Activated CD8-positive, alpha-beta memory T cell treated with anti-CD3 and anti-CD28 coated beads, Interleukin-2, amount 10 ng/mL, durations not matched to agents 7 days and 5 days (primary cell): ENCODE data around the gene SCUBE1. TPM values are rescaled to one million over a fixed set of nuclear protein-coding genes. Genes with fewer than 3 reads are reported as not detected.

Source experiments
- ATAC-seq: fragments of 150-1000 bp; cut with Tn5 transposase; one replicate; pipeline ENCODE4 v1.10.0; 2021; ENCODE audit warnings: moderate library complexity
- CTCF ChIA-PET: fragments of 350-600 bp; sonication (Branson Sonifier 250); formaldehyde crosslinking; loops from one replicate; lab custom pipeline; 2021; ENCODE audit warnings: antibody characterized with exemption; lab: Charles Lee
- DNase-seq: peaks from one replicate; pipeline ENCODE4 v3.0.0-alpha.2; 2020
- H3K27ac Mint-ChIP-seq: one replicate; pipeline ENCODE4 v1.8.0; 2021; ENCODE audit warnings: mild to moderate bottlenecking, mixed read lengths
- H3K27me3 Mint-ChIP-seq: one replicate; pipeline ENCODE4 v1.8.0; 2021; ENCODE audit warnings: mixed read lengths
- H3K36me3 Mint-ChIP-seq: one replicate; pipeline ENCODE4 v1.8.0; 2021; ENCODE audit warnings: mild to moderate bottlenecking, mixed read lengths
- H3K4me1 Mint-ChIP-seq: one replicate; pipeline ENCODE4 v1.8.0; 2021; ENCODE audit warnings: mixed read lengths
- H3K4me3 Mint-ChIP-seq: one replicate; pipeline ENCODE4 v1.8.0; 2021; ENCODE audit warnings: mild to moderate bottlenecking, moderate library complexity, mixed read lengths
- H3K9me3 Mint-ChIP-seq: one replicate; pipeline ENCODE4 v1.8.0; 2022; ENCODE audit warnings: low read depth, mixed read lengths
- total RNA-seq, 2 experiments: library from RNA; stranded (reverse); gene quantifications; one replicate each; pipeline ENCODE4 v1.2.3, GENCODE V29; 2021

Gene SCUBE1
- total RNA-seq, 2 experiments from 2014 or later, result 0.40 to 3.0 TPM

DNA sequence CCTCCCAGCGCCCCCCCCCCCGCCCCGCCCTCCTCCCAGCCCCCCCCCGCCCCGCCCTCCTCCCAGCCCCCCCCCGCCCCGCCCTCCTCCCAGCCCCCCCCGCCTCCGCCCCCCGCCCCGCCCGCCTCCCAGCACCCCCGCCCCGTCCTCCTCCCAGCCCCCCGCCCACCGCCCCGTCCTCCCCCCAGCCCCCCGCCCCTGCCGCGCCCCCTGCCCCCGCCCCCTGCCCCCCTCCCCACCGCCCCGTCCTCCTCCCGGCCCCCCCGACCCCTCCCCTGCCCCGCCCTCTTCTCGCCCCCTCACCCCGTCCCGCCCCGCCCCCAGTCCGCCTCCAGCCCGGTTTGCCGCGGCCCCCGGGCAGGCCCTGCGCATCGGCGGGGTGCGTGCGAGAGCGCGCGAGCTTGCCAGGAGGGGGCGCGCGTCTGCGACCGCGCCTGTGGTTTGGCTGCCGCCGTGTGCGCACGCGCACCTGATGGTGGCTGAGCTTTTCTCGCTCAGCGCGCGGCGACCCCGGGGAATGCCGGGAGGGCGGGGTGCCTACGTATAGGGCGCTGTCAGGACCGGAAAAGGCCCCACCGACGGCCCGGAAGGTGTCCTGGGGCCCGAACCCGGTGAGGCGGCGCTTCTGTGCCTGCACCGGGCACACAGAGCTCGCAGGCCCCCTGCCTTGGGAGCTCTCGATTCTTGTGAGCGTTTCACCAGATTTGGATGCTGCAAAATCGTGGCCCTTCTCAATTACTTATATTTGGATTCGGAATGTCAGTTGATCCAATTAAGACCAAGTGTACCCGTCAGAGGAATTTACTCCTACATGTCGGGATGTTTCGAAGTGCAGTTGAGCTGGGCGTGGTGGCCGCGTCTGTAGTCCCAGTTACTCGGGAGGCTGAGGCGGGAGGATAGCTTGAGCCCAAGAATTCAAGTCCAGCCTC lies 155.7 kb downstream of the SCUBE1 start:
- DNase-seq, result peak; percentile 97
- Mint-ChIP-seq H3K9me3 (peaks cover 6% of the 10 kb centered on the region), H3K4me3 (peak overlapping the region; percentile 84), H3K36me3 (peaks cover 2% of the 10 kb centered on the region), H3K27ac (peak overlapping the region; percentile 95), H3K27me3 (peaks cover 10% of the 10 kb centered on the region), H3K4me1 (peaks cover 32% of the 10 kb centered on the region)
- CTCF ChIA-PET, result interaction anchor here (0.5 to 2.0 kb wide), 17 partner anchors 9 to 771 kb away, joined by 3 to 6 read pairs (median 3); partner anchors contain the start of gene MCAT
- ATAC-seq, result peak; percentile 95

- H3K27me3 Mint-ChIP-seq, result peaks cover 6% of the 10 kb centered on the region
- peak within 1 kb of the TSS; percentile 95 for H3K27ac Mint-ChIP-seq
- DNase-seq, result peak; percentile 61
- H3K4me3 Mint-ChIP-seq, result peak within 1 kb of the TSS; percentile 84
- H3K4me1 Mint-ChIP-seq, result peaks cover 32% of the 10 kb centered on the region
- CTCF ChIA-PET, result interaction anchor here (0.5 to 1.7 kb wide), 8 partner anchors 11 to 772 kb away, joined by 3 to 6 read pairs (median 4); no protein-coding TSS in a partner anchor
- ATAC-seq, result peak; percentile 44
- peaks cover 3% of the 10 kb centered on the region for H3K36me3 Mint-ChIP-seq
- H3K9me3 Mint-ChIP-seq, result peaks cover 6% of the 10 kb centered on the region
These were observed 156.7 kb downstream of the SCUBE1 start, which contains the start of gene TTLL12 for GRCh38 chr22:43186272-43187170. TSS of gene TTLL12 (minus strand) at chr22:43187134. CDS start at chr22:43187069, 65 bp downstream.

- CTCF ChIA-PET, result no interaction called here
- no peak for ATAC-seq
- peaks cover 1% of the 10 kb centered on the region for H3K36me3 Mint-ChIP-seq
- H3K27ac Mint-ChIP-seq, result peak overlapping the region; percentile 28
- DNase-seq, result no peak
- peak overlapping the region; percentile 74 for H3K4me3 Mint-ChIP-seq
- no peaks in the 10 kb centered on the region for H3K9me3 Mint-ChIP-seq
- peaks cover 32% of the 10 kb centered on the region for H3K4me1 Mint-ChIP-seq
- H3K27me3 Mint-ChIP-seq, result no peaks in the 10 kb centered on the region
These were observed 157.3 kb downstream of the SCUBE1 start for GRCh38 chr22:43185860-43186261.

DNA sequence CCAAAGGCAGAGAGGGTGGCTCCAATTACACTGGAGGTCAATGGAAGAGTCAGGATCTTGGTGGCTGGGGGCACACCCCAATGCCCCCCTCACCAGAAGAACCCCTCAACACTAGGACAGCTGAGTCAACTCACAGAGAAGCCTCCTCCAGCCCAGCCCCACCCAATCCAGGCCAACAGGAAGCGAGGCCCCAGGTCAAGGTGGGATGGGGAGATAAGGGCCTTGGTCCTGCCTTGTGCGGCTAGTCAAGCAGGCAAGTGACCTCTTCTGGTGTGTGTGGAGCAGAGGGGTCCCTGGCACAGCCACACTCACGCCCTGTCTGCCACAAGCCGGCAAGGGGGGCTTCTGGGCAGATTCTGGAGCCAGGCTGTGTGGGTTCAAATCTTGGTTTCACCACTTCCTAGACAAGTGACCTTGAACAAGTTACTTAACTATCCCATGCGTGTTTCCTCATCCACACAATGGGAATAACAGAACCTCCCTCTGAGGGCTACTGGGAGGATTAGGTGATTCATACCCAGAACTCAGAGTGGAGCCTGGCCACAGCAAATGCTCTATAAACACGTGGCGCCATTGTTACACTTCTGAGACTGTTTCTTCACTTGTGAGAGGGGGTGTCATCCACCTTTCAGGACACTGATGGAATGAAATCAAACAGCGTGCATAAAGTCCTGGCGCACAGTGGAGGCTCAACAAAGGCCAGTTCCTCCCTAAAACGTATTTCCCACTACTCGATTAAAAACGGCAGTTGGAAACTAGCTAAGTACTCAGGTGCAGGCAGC lies 159.5 kb downstream of the SCUBE1 start:
- Mint-ChIP-seq H3K27ac (no peak overlapping the region), H3K36me3 (peaks cover 18% of the 10 kb centered on the region), H3K4me1 (peaks cover 30% of the 10 kb centered on the region), H3K4me3 (no peak overlapping the region), H3K9me3 (no peaks in the 10 kb centered on the region), H3K27me3 (no peaks in the 10 kb centered on the region)
- CTCF ChIA-PET, result no interaction called here
- no peak for DNase-seq
- no peak for ATAC-seq

DNA sequence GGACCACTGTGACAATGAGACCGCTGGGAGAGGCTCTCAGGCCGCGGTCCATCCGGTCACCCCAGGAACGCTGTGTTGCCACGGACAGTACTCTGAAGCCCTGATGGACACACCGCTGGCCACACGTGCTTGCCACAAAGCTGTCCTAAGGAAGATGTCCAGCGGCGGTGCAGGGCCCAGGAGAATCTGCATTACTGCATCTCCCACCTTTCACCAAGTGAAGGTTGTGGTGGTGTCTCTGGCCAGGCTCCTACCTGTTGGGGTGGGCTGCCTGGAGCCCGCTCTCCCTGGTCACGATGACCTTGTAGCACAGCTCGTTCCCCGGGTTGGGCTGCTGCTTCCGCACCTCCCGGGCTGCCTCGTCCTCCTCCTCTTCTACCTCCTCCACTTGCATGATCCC lies 160.4 kb downstream of the SCUBE1 start:
- Mint-ChIP-seq H3K4me3 (no peak overlapping the region), H3K4me1 (peaks cover 28% of the 10 kb centered on the region), H3K36me3 (peaks cover 24% of the 10 kb centered on the region), H3K27ac (no peak overlapping the region), H3K9me3 (no peaks in the 10 kb centered on the region), H3K27me3 (no peaks in the 10 kb centered on the region)
- ATAC-seq (no peak), DNase-seq (no peak)
- CTCF ChIA-PET, result no interaction called here

- H3K4me1 Mint-ChIP-seq, result peaks cover 28% of the 10 kb centered on the region
- H3K27me3 Mint-ChIP-seq, result no peaks in the 10 kb centered on the region
- no peak overlapping the region for H3K4me3 Mint-ChIP-seq
- CTCF ChIA-PET, result no interaction called here
- DNase-seq (no peak), ATAC-seq (no peak)
- peaks cover 29% of the 10 kb centered on the region for H3K36me3 Mint-ChIP-seq
- H3K27ac Mint-ChIP-seq, result no peak overlapping the region
- H3K9me3 Mint-ChIP-seq, result no peaks in the 10 kb centered on the region
These were observed 161.1 kb downstream of the SCUBE1 start for GRCh38 chr22:43182118-43182517.

DNA sequence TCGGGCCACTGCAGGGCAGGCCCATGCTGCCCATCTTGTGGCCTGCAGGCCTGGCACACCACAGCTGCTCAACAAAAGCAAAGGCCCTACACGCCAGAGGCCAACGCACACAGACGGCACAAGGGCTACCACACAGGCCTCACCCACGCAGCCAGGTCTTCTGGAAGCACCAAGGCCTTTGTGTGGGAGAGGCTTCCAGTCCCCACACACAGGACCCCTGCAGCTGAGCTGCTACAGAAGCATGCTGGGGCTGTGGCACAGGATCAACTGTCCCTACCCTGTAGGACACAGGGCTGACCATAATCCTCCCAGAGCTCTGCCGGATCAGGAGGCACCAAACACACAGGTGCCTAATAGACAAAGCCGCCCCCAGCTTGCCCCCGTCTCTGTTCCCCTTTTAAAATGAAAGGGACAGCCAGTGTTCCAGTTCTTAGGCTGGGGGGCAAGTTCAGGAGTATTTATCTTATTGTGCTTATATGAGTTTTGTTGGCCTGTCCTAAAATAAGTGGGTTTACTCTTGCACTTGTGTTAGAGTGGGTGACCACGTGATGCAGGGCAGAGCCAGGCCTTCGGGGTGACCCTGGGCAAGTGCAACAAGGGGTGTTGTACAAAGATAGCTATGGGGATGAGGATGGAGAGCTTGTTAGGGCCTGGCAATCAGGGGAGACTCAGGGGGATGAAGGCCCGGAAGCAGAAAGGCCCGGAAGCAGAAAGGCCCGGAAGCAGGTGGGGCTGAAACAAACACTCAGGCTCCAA lies 161.7 kb downstream of the SCUBE1 start:
- no peak overlapping the region for H3K4me3 Mint-ChIP-seq
- CTCF ChIA-PET, result no interaction called here
- H3K9me3 Mint-ChIP-seq, result no peaks in the 10 kb centered on the region
- DNase-seq (no peak), ATAC-seq (no peak)
- peaks cover 28% of the 10 kb centered on the region for H3K4me1 Mint-ChIP-seq
- no peak overlapping the region for H3K27ac Mint-ChIP-seq
- H3K36me3 Mint-ChIP-seq, result peaks cover 29% of the 10 kb centered on the region
- no peaks in the 10 kb centered on the region for H3K27me3 Mint-ChIP-seq

- H3K4me1 Mint-ChIP-seq, result peaks cover 26% of the 10 kb centered on the region
- CTCF ChIA-PET, result no interaction called here
- DNase-seq, result no peak
- H3K4me3 Mint-ChIP-seq, result no peak overlapping the region
- H3K27me3 Mint-ChIP-seq, result no peaks in the 10 kb centered on the region
- H3K9me3 Mint-ChIP-seq, result no peaks in the 10 kb centered on the region
- peaks cover 29% of the 10 kb centered on the region for H3K36me3 Mint-ChIP-seq
- H3K27ac Mint-ChIP-seq, result no peak overlapping the region
- no peak for ATAC-seq
These were observed 162.5 kb downstream of the SCUBE1 start for GRCh38 chr22:43180670-43181069.

- no peak for DNase-seq
- Mint-ChIP-seq H3K4me1 (peaks cover 20% of the 10 kb centered on the region), H3K36me3 (peaks cover 29% of the 10 kb centered on the region), H3K4me3 (no peak overlapping the region), H3K9me3 (no peaks in the 10 kb centered on the region), H3K27ac (no peak overlapping the region), H3K27me3 (no peaks in the 10 kb centered on the region)
- no peak for ATAC-seq
- CTCF ChIA-PET, result no interaction called here
These were observed 163.3 kb downstream of the SCUBE1 start for GRCh38 chr22:43179911-43180195.

DNA sequence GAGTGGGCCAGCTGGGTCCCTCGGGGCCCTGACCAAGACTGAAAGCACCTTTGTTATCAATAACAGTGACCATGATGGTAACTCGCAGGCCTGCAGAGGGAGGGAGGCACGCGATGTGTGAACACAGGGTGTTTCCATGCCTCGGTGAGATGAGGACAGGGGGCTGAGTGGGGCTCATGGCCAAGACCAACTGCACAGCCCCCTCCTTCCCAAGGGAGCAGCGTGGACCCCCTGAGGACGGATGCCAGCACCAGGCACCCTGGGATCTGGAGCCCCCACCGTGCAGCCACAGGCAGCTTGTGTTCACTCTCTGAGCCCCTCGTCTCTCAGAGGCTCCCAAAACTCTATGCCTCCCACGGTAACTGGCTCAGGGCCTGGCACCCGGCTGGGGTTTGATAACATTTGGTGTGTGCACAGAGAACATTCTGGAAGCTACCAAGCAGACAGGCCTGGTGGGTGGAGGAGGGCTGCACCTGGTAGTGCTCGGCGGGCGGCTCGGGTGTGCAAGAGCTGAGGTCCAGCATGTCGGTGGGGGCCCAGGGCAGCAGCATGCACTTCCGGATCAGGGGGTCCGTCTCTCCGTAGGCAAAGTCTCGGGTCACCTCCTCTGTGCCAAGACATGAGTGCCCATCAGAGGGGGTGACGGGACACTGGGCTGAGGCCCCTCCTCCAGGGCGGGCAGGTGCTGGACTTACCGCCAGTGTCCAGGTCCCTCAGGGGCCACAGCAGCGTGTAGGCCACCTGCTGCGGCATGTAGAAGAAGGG lies 163.8 kb downstream of the SCUBE1 start:
- Mint-ChIP-seq H3K4me3 (no peak overlapping the region), H3K27me3 (no peaks in the 10 kb centered on the region), H3K9me3 (no peaks in the 10 kb centered on the region), H3K4me1 (peaks cover 16% of the 10 kb centered on the region), H3K36me3 (peaks cover 29% of the 10 kb centered on the region), H3K27ac (no peak overlapping the region)
- CTCF ChIA-PET, result no interaction called here
- no peak for DNase-seq
- ATAC-seq, result no peak

DNA sequence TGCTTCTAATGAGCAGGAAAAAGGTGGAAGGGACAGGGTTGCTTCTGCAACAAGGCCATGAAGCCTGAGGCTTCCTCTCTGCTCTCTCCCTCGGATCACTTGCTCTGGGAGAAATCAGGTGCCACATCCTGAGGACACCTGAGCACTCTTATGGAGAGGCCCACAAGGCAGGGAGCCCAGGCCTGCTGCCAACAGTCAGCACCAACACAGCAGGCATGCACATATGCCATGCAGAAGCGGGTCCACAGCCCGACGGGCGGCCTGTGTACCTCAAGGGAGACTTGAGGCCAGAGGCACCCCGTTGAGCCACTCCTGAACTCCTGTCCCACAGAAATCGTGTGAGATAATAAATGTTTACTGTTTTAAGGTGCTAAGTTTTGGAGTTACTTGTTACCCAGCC lies 165.7 kb downstream of the SCUBE1 start:
- Mint-ChIP-seq H3K27me3 (no peaks in the 10 kb centered on the region), H3K4me3 (no peak overlapping the region), H3K4me1 (peaks cover 3% of the 10 kb centered on the region), H3K9me3 (no peaks in the 10 kb centered on the region), H3K36me3 (peaks cover 31% of the 10 kb centered on the region), H3K27ac (no peak overlapping the region)
- CTCF ChIA-PET, result no interaction called here
- DNase-seq, result no peak
- no peak for ATAC-seq

DNA sequence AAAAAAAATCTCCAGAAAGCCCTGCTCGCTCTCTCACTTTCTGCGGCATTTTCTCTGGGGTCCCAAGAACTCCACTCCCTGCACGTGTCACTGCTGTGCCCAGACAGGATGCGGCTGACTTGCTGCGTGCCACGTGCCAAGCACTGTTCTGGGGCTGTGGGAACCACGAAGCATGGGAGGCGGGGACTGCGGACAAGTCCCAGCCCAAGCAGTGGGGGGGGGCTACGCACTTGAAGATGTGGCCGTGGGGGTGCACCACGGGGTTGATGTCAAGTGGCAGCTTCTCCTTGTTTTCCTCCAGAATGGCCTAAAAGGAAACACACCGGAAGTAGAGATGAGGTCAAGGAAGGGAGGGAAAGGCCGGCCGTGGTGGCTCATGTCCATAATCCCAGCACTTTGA lies 167.1 kb downstream of the SCUBE1 start:
- Mint-ChIP-seq H3K27ac (no peak overlapping the region), H3K9me3 (no peaks in the 10 kb centered on the region), H3K36me3 (peaks cover 30% of the 10 kb centered on the region), H3K4me1 (peaks cover 9% of the 10 kb centered on the region), H3K4me3 (no peak overlapping the region), H3K27me3 (no peaks in the 10 kb centered on the region)
- DNase-seq (no peak), ATAC-seq (no peak)
- CTCF ChIA-PET, result no interaction called here
